HG03066 (cell line): ENCODE measurements around the gene SEPTIN10.
"Not testable (repeated sequence)": the region's sequence is repeated elsewhere in the genome, so short reads cannot be mapped to it uniquely, and the experiment has no call there.

Experiments used
- ATAC-seq: cut with Tn5 transposase; IDR thresholded peaks from one replicate; pipeline ENCODE4 v1.9.1; 2021; ENCODE audit warnings: low read depth; ENCODE audit not compliant: unreplicated experiment

SEPTIN10 gene

DNA sequence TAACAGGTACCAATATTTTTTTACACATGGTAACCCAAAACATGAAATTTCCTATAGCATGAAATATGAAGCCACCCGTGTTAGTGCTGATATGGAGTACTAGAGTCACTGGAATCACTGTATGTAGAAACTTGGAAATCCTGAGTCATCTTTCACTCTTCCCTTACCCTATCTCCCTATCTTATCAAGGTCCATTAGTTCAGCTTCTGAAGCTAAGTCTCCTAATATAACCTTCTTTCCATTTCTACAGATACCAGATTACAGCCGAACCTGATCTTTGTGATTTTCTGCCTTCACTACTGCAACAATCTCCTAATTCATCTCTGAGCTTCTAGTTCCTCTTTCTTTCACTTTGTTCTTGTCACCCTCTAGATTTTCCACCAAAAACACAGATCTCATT lies 59.0 kb downstream of the SEPTIN10 start:
- no peak for ATAC-seq

GRCh38 chr2:109549016-109549590 lies 64.7 kb downstream of the SEPTIN10 start:
- ATAC-seq = no peak

- ATAC-seq = no peak
Observed at GRCh38 chr2:109547280-109547679, 66.5 kb downstream of the SEPTIN10 start.

GRCh38 chr2:109545828-109546713 lies 67.7 kb downstream of the SEPTIN10 start:
- ATAC-seq = peak; percentile 56

- no peak for ATAC-seq
Observed at GRCh38 chr2:109542384-109542783, 71.4 kb downstream of the SEPTIN10 start.

GRCh38 chr2:109538546-109538945 lies 75.2 kb downstream of the SEPTIN10 start:
- ATAC-seq = no peak

GRCh38 chr2:109537565-109538222 lies 76.1 kb downstream of the SEPTIN10 start:
- no peak for ATAC-seq

DNA sequence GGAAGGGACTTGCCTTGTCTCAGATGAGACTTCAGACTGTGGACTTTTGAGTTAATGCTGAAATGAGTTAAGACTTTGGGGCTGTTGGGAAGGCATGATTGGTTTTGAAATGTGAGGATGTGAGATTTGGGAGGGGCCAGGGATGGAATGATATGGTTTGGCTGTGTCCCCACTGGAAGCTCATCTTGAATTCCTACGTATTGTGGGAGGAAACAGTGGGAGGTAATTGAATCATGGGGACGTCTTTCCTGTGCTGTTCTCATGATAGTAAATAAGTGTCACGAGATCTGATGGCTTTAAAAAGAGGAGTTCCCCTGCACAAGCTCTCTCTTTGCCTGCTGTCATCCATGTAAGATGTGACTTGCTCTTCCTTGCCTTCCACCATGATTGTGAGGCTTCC lies 77.2 kb downstream of the SEPTIN10 start:
- ATAC-seq = not testable (repeated sequence)

- ATAC-seq = no peak
Observed at GRCh38 chr2:109535217-109535946, 78.4 kb downstream of the SEPTIN10 start.

- no peak for ATAC-seq
Observed at GRCh38 chr2:109533823-109534222, 79.9 kb downstream of the SEPTIN10 start.

GRCh38 chr2:109532728-109533076 lies 81.1 kb downstream of the SEPTIN10 start:
- ATAC-seq = no peak

DNA sequence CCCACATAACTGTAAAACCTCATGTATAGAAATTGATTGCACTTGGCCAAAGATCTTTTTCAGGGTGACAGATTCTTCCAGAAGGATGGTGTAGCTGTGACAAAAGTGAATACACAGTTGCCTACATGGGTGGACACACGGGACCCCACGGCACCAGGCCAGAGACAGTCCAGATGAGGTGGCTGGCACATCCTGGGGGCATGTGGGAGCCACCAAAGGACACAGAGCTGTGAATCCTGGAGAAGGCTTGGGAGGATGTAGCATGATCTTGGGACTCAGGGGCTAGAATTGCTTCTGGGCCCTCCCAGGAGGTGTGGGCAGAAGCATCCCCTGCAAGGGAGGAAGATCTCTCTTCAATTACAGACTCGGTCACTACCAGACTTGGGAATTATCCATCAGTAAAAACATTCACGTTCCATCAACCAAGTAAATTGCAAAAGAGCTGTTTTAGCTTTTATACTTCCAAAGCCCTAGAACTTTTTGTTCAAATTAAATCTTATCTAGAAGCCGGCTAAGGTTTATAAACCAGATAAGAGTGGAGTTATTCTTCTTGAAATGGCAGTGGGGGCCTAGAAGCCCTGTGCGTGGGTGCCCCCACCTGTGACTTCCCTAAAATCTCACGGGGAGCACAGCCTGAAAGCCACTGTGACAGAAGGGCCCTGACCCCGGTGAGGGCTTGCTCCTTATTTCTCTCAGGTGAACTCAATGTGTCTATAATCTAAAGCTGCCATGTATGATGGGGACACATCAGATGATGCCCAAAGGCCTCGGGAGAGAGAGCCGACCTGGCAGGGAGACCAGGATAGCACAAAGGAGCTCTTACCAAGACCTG lies 81.7 kb downstream of the SEPTIN10 start:
- no peak for ATAC-seq

DNA sequence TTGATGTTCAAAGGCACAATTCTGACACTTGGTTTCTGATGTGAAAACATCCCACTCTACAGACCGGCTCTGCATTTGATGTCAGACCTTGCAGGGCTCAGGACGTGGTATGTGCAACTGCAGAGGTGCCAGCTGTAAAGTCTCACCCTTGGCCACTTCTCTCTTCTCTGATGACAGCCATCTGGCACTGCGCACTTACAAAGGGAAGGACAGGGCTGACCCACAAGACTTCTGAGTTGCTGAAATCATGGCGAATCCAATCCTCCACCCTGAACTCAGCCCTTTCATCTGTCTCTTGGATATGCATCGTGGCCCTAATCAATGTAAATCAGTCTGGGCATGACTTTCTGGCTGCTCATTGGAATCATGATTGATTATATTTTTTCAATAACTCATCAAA lies 82.5 kb downstream of the SEPTIN10 start:
- ATAC-seq = no peak

GRCh38 chr2:109530712-109531111 lies 83.1 kb downstream of the SEPTIN10 start:
- ATAC-seq = no peak

DNA sequence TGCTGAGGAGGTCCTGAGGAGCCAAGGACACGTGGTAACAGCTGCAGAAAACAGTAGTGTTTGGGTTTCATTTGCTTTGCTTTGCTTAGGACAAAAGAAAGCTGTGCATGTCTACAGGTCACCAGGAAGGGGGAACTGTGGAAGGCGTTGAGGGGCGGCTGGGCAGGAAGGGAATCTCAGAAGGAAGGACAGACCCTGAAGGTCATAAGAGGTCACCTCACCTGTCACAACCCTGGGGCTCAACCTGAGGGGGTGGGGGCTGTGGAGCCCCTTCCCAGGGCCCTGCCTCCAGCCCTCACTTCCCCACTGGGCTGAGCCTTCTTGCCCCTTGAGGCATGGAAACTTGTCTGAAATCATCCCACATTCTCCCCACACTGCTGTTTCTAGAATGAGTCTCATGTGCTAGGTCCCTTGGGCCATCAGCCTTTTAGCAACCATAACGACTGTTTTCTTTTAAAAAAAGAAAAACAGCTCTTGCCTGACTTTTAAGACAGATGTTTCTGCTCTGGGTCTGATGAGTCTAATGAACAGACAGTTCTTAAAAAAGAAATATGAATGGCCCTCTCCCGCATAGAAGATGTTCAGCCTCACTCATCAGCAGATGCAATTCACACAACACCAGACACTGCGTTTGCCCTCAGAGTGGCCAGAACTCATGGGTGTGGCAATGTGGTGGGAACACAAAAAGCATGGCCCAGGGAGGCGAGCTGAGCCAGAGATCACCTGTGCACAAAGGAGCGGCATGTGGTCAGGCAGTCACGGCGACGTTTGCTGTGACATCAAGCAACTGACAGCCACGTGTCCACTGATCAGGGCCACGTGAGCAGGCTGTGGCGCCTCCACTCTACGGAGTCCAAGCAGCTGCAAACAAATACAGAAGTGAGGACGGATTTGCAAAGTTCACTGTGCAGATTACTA lies 84.0 kb downstream of the SEPTIN10 start:
- no peak for ATAC-seq

GRCh38 chr2:109528811-109529501 lies 84.8 kb downstream of the SEPTIN10 start:
- no peak for ATAC-seq

DNA sequence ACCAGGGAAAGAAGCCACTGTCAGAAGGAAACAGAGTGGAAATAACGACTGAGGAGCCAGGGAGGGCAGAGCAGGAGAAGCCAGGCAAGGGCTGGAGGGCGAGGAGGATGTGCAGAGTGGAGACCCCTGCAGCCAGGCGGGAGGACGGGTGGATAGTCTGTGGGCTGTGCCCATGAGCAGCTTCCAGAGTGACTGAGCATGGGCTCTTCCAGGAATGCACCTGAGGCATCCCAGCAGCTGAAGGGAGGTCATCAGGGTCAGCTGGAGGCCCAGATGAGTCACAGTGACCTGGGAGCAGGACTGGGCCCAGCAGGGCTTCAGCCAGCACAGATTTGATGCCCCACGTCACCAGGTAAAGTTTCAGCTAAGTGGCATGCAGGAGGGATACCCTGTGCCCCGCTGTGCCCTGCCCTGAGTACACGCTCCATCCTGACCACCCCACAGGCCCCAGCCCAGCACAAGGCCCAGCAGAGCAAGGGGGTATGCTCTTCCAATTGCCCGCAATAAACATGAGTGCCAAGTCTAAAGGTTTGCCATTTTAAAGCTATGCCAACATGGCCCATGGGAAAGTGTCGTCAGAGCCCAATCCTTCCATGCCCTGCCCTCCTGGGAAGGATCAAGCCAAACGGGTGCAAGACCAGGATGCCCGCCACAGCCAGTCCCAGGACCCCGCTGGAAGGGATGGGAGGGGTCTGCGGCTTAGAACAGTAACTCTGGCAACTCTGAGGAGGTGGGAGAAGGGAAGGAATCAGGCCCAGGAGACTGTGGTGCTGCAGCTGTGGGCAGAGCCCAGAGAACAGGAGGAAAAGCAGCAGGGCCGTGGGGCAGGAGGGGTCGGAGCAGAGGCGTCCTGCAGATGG lies 85.7 kb downstream of the SEPTIN10 start:
- no peak for ATAC-seq

DNA sequence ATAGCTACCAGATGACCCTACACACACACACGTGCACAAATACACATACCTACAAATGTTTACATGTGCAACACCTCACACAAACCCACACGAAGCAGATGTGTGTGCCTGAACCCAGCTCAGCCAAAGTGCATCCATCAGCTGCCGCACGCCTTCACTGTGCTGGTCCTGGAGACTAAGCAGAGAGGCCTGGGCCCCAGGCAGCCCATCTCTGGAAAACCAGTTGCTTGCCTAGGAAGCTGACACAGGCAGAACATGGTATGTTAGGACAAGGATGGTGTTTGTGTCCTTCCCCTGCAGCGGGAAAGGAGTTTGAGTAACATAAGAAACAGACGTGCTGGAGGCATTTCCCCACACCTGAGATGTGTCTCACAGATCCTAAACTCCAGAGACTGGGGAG lies 86.7 kb downstream of the SEPTIN10 start:
- no peak for ATAC-seq
